ENCODE results near the gene TTYH1.

The TTYH1 gene

GRCh38 chr19:54424660-54425381 lies 9.6 kb downstream of the TTYH1 start:
- no peak for DNase-seq (ENCODE audit: low read depth)

GRCh38 chr19:54425382-54425723 lies 10.1 kb downstream of the TTYH1 start:
- DNase-seq (ENCODE audit: low read depth): no peak

GRCh38 chr19:54426291-54426931 lies 11.1 kb downstream of the TTYH1 start:
- DNase-seq (ENCODE audit: low read depth): no peak

- no peak for DNase-seq (ENCODE audit: low read depth)
Observed at GRCh38 chr19:54427586-54427985, 12.3 kb downstream of the TTYH1 start.

GRCh38 chr19:54428323-54429175 lies 13.3 kb downstream of the TTYH1 start:
- DNase-seq (ENCODE audit: low read depth): no peak

GRCh38 chr19:54429176-54429495 lies 13.9 kb downstream of the TTYH1 start:
- DNase-seq (ENCODE audit: low read depth): no peak

GRCh38 chr19:54429545-54430227 lies 14.4 kb downstream of the TTYH1 start:
- no peak for DNase-seq (ENCODE audit: low read depth)

GRCh38 chr19:54430306-54431254 lies 15.3 kb downstream of the TTYH1 start:
- DNase-seq (ENCODE audit: low read depth): peak; percentile 31

- DNase-seq (ENCODE audit: low read depth): no peak
Observed at GRCh38 chr19:54431255-54431838, 16.1 kb downstream of the TTYH1 start.

GRCh38 chr19:54432144-54432738 lies 17.0 kb downstream of the TTYH1 start:
- no peak for DNase-seq (ENCODE audit: low read depth)

GRCh38 chr19:54433697-54434096 lies 18.4 kb downstream of the TTYH1 start:
- DNase-seq (ENCODE audit: low read depth): no peak

- no peak for DNase-seq (ENCODE audit: low read depth)
Observed at GRCh38 chr19:54434112-54434872, 19.0 kb downstream of the TTYH1 start.

- DNase-seq (ENCODE audit: low read depth): no peak
Observed at GRCh38 chr19:54434873-54435214, 19.6 kb downstream of the TTYH1 start.

- DNase-seq (ENCODE audit: low read depth): no peak
Observed at GRCh38 chr19:54435551-54436016, 20.3 kb downstream of the TTYH1 start.

- DNase-seq (ENCODE audit: low read depth): no peak
Observed at GRCh38 chr19:54436031-54436523, 20.8 kb downstream of the TTYH1 start.

- DNase-seq (ENCODE audit: low read depth): no peak
Observed at GRCh38 chr19:54436628-54437252, 21.5 kb downstream of the TTYH1 start.

- DNase-seq (ENCODE audit: low read depth): no peak
Observed at GRCh38 chr19:54439174-54439851, 24.0 kb downstream of the TTYH1 start.

GRCh38 chr19:54440641-54441040 lies 25.4 kb downstream of the TTYH1 start:
- DNase-seq (ENCODE audit: low read depth): no peak

GRCh38 chr19:54444737-54445136 lies 29.5 kb downstream of the TTYH1 start:
- no peak for DNase-seq (ENCODE audit: low read depth)
